ENCODE measurements around the gene CYRIA.

GRCh38 chr2:16663121-16663905, 2.3 kb downstream of the CYRIA start:
- TF ChIP-seq CTCF (IDR thresholded peaks at IDR 0.05; ENCODE audit: low read depth, low read length) (no peak), EZH2phosphoT487 (IDR thresholded peaks at IDR 0.05; ENCODE audit: low read depth) (no peak)

Data from OCI-LY3 (cell line).